CD4-positive, alpha-beta T cell treated with Interferon gamma for 1 hour (primary cell): ENCODE results near the gene FOS.
"Not testable (repeated sequence)": the region's sequence is repeated elsewhere in the genome, so short reads cannot be mapped to it uniquely, and the experiment has no call there.

Source experiments
- DNase-seq: peaks from one replicate; pipeline ENCODE4 v3.0.0-alpha.2; 2020

The FOS gene

DNA sequence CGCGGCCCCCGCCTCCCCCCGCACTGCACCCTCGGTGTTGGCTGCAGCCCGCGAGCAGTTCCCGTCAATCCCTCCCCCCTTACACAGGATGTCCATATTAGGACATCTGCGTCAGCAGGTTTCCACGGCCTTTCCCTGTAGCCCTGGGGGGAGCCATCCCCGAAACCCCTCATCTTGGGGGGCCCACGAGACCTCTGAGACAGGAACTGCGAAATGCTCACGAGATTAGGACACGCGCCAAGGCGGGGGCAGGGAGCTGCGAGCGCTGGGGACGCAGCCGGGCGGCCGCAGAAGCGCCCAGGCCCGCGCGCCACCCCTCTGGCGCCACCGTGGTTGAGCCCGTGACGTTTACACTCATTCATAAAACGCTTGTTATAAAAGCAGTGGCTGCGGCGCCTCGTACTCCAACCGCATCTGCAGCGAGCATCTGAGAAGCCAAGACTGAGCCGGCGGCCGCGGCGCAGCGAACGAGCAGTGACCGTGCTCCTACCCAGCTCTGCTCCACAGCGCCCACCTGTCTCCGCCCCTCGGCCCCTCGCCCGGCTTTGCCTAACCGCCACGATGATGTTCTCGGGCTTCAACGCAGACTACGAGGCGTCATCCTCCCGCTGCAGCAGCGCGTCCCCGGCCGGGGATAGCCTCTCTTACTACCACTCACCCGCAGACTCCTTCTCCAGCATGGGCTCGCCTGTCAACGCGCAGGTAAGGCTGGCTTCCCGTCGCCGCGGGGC is at the start of gene FOS:
Gene FOS, plus strand, starts transcription at position 407 of the 731 bp plus-strand sequence. Its CDS starts 155 bp downstream, at position 562.
- peak; percentile 96 for DNase-seq

DNA sequence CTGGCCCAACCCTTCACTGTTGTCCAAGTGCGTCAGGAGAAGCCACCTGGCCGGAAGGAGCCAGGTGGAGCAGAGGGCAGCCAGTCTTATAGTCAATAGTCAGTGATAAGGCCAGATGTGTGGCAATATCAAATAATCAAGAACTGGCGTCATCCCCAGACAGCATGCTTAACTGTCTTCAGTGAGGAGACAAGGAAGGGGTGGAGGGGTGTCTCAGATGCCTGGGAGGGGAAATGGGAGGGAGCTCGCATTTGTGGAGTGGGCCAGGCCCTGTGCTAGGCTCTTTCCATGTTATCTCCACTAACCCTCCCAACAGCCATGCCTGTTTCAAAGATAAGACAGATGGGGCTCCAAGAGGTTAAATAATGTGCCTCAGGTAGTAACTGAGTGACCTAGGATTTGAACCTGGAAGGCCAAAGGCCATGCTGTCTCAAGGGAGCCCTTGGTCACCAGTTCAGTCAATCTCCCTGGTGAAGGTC is 48.9 kb upstream of the FOS start:
- no peak for DNase-seq

DNA sequence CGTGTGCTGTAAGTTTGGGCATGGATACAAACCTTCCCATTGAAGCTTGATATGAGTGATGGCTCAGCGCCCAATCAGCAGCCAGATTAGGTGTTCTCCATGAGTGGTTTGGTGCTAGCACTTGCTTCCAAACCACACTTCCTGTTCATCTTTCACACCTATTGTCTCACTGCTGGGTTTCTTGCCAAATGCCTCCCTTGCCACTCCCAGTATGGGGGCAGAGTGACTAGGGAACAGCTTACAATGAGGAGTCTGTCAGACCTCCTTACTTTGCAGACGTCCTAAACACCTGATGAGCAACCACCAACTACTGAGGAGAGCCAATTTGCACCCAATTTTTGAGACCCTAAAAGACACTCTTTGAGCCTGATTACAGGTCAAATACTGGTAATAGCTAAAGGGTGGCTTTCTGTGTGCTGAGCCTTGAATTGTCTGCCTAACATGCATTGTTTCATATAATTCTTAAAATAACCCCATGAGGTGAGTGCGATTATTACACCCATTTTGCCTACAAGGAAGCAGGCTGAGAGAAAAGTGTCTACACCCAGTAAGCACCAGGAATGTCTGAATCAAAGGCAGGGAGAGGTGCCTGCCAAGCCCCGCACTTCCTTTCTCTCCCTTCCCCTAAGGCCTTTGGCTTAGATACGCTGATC is 48.4 kb upstream of the FOS start:
- DNase-seq, result peak; percentile 44

DNA sequence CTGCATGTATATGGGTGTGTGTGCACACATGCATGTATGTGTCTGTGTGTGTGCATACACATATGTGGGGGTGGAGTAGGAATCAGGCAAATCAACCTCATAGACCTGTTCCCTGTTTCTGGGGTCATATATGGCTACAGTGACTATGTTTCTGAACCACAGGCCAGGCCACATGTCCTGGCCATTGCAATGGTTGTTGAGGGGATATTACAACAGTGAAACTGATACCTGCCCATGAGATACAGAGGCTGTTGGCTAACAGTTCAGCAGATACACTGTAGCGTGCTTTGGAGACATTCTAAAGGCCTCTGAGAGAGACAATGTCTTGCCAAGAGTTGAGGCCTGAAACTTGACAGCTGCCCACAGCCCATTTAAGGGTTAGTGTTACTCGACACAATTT is 47.3 kb upstream of the FOS start:
- no peak for DNase-seq

DNA sequence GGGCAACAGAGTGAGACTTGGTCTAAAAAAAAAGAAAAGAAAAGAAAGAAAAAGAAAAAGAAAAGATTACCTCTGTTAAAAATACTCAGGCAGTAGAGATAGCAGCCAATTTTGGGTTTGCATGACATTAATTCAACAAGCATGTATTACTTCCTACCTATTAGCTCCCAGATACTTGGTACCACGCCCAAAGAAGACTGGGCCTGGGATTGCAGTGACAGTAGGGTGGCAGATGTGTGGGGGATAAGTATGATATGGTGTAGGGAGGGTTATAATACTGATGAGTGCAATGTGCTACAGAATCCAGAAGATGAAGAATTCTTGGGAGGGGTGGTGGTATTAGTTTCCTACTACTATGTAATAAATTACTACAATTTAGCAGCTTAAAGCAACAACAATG is 46.4 kb upstream of the FOS start:
- no peak for DNase-seq

DNA sequence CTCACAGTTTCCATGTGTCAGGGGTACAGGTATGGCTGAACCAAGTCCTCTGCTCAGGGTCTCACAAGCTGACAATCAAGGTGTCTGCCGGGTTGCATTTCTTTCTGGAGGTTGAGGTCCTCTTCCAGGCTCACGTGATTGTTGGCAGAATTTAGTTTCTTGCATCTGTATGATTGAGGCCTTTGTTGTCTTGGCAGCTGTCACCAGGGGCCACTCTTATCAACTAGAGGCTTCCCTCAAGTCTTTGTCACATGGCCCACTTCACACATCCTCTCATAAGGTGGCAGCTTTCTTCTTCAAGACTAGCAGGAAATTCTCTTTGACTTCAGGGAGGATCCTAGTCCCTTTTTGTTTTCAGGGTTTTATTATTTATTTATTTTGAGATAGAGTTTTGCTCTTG is 46.0 kb upstream of the FOS start:
- DNase-seq, result peak; percentile 62

DNA sequence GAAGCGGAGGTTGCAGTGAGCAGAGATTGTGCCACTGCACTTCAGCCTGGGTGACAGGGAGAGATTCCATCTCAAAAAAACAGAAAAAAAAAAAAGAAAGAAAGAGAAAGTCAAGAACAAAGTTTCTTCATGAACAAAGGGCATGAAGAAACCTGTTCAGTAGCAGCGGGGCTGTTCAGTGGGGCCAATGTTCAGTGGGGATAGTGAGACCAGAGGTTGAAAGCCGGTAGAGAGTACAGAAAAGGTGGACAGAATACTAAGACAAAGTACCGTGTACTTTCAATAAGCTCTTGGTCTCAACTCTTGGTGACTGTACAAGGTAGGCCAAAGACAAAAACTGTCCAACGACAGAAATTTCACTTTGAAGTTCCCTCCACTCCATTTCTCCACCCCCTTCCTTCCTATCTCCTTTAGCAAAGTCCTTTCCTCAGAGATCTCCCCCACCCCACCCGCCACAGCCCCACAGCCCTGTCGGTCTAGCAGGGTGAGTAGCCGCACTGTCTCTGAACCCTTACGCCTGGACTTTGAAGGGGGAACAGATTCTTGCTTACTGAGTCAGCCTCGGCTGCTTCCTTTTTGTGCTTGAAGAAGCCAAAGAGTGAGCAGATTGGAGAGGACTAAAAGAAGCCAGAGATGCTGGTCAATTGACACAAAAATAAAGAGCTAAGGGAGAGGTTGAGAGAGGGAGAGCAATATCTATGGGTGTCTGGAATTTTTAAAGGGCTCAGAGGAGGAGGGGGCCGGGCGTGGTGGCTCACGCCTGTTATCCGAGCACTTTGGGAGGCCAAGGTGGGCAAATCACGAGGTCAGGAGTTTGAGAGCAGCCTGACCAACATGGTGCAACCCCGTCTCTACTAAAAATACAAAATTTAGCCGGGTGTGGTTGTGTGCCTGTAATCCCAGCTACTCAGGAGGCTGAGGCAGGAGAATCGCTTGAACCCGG is 44.2 kb upstream of the FOS start:
- DNase-seq, result peak; percentile 60

DNA sequence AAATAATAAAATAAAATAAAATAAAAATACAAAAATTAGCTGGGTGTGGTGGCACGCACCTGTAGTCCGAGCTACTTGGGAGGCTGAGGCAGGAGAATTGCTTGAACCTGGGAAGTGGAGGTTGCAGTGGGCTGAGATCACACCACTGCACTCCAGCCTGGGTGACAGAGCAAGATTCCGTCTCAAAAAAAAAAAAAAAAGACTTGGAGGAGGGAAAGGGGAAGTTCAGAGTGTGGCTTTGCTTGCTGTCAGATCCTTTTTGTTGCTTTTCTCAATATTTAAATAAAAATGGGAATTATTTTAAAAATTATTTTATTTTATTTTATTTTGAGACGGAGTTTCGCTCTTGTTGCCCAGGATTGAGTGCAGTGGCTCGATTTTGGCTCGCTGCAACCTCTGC is 43.4 kb upstream of the FOS start:
- DNase-seq, result not testable (repeated sequence)

DNA sequence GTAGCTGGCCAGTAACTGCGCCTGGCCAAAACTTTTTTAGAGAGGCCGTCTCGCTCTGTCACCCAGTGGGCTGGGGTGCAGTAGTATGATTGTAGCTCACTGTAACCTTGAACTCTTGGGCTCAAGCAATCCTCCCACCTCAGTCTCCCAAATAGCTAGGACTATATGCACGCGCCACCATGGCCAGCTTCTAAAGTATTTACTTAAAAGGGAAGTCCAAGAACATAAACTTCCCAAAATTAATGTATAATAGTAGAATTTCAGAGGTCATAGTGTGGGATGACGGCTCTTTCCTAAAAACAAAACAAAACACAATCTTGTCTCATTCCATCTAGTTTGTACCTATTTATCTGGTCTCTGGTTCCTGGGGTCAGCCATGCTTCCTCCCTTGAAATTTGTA is 42.2 kb upstream of the FOS start:
- DNase-seq, result no peak

DNA sequence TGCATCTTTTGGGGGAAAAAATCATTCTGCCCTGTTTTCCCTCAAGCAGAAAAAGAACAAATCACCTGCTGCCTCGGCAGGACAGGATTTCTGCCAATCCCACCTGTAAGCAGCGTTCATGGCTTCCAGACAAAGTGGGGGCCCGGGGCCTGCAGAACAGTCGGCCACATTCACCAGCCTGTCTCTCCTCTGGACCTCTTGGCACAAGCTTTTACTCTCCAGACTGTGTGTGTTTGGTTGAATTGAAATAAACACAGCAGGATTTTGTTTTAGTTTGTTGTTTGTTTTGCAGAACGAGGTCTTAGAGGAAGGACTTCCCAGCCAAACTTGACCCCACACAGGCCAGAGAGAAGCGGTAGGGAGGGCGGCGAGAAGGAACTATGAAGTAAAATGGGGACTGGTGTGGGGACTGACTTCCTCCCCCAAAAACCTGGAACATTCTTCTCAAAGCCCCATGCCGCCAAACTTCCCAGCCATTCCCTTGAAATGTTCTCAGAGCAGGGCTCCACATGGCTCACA is 41.7 kb upstream of the FOS start:
- no peak for DNase-seq

DNA sequence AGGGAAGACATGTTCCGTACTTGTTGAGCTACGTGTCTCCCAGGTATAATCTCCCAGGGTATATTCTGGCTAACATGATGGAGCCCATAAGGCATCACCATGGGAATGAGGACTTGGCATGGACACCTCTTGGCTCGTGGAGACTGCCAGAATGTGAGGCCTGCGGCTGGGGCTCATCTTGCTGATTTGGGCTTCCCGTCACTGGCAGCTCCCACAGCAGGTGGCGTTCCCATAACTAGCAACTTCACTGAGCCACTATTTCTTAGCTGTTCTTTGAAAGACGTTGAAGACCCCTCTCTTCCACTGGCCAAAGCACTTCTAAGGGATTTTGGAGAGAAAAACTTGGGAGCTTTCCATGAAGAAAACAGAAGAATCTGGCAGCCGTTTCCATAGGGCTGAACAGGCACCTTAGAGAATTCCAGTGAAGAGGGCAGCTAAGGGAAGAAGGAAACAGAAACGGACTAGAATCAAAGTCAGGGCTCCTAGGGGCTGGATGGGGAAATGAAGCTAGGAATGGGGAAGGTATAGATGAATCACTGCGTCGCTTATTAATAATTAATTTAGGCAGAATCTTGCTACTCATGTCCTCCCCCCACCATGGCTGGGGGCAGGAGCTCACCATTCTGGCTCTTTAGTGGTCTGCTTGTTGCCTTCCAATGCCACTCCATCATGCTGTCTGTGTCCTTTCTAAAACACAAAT is 39.7 kb upstream of the FOS start:
- DNase-seq, result no peak

DNA sequence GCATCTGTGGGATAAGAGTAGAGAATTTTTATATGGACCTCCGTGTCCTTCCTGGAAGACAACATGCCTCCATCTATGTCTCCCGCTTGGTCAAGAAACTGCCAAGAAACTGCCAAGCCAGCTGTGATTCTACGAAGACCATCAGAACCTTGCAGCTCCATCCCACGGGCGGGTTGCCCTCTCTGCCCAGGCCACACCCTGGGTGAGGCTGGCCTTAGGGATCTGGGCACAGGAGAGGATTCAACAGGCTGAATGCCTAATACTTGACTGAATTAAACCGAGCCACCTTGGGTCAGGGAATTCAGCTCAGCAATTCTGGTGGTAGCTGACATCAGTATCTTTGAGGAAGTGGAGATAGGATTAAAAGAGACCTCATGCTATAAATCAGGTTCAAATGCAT is 37.8 kb upstream of the FOS start:
- no peak for DNase-seq

DNA sequence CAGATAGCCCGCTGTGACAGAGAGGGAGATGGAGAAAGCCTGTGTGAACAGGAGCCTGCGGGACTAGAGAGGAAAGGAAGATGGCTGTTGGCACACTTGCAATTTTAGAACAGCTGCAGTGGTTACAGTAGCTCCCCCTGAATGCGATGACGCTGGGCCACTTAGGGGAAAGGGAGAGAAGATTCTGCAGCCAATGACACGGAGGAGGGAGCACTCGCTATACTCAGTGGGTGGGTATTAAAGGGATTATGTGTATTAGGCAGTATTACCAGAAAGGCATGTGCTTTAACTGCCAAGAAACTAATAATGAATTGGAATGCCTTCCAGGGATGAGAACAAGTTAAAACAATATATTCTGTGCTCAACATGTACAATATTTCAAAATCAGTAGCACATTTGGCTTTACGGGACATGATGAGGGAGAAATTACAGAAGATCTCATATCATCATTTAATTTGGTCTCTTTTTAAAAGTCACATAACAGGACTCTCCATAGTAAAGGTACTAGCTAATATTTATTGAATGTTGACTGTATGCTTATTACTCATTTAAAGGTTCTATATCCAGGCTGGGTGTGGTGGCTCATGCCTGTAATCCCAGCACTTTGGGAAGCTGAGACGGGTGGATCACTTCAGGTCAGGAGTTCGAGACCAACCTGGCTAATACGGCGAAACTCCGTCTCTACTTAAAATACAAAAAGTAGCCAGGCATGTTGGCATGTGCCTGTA is 35.9 kb upstream of the FOS start:
- no peak for DNase-seq

DNA sequence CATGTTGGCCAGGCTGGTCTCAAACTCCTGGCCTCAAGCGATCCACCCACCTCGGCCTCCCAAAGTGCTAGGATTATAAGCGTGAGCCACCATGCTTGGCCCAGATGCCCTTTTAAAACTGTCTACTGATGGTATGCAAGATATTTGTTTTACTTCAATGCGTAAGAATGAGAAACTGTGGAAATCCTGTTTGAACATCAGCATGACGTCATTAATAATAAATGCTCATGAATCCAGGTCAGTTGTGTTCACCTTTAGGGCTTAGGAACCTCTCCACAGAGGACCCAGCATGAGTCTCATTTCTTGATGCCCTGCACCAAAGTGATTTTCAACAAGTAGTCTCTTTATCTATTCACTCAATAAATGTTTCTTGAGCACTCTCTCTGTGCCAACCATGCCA is 34.5 kb upstream of the FOS start:
- no peak for DNase-seq

DNA sequence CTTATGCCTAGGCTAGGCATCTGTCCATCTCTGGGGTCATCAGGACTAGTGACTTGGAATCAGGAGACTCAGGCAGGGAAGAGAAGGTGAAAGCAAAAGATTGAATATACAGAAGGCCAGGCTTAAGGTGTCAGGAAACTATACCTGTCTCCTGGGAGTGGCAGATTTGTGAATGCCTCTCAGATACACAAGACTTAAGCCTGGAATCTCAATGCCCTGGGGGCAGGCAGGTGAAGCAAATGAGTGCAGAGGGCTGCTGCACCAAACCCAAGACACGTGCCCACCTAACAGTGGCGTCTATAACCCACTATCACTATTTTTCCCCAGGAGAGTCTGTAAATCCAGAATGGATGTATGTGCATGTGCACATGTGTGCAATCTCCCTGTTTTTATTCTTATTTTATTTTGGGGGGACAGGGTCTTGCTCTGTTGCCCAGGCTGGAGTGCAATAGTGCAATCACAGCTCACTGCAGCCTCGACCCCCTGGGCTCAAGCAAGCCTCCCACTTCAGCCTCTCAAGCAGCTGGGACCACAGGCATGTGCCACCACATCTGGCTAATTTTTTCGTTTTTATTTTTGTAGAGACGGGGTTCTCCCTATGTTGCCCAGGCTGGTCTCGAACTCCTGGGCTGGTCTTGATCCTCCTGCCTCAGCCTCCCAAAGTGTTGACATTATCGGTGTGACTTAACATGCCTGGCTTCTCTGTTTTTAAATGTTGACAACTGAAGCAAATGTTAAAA is 31.9 kb upstream of the FOS start:
- DNase-seq, result no peak

DNA sequence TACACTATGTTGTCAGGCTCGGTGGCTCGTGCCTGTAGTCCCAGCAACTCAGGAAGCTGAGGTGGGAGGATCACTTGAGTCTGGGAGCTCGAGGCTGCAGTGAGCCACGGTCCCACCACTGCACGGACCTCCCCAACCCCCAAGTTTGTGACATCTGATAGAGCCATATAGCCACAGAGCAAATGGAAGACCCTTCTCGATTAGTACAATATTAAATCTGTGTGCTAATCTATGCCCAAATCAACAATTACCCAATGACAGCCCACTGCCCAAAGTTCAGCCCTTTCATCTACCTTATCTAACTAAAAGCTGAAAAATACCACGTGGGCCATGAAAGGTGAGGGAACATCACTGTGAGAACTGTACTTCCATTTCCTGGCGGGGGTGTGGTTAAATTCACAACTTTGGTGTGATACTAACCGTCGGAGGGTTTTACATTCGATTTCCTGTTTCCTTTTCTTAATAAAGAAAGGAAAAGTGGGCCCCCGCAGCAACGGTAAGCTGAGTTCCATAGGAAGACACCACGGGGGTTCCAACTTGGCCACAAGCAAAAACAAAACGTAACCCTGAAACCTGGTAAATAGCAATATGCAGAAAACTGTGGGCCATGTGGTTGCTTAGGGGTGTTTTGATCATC is 31.2 kb upstream of the FOS start:
- DNase-seq, result peak; percentile 67

DNA sequence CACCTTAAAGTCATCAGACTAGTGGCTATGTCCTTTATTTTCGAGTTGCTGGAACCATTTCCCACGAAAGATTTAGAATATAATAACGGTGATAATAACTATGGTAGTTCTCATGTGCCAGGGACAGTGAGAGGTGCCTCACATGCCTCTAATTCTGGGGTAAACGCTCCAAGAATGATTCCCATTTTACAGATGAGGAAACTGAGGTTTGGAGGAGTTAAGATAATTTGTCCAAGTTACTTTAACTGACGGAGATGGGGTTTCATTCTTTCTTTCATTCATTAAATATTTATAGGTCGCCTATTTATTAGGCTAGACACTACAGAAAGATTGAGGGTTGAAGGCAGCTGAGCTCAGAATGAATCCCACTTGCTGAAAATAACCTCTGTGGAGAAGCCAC is 30.7 kb upstream of the FOS start:
- no peak for DNase-seq

DNA sequence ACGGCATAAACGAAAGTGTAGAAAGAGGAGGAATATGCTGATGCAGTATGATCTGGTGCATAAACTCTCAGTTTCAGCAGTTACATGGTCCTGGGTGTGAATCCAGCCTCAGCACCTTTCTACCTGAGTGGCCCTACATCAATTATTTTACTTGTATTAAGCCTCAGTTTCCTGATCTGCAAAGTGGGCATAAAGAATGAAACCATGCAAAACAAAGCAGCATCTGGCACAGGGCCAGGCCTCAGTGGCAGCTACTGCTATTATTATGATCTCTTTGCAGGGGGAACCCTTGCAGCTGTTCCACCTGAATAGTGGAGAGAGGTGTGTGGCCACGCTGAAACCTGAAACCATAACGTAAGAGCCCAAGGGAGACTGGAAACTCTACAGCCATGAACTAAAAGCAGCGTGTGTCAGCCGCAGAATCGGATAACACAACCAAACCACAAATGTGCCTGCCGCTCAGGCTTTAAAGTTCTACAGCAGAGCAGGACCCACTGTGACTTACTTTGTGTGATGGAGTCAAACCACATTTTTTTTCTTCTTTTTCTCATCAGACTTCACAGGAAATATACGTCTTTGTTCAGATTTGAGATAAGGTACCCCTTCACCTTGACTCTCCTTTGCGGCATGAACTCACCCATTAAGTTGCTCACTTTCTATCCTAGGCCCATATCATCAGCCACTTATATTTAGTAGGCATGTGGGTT is 29.2 kb upstream of the FOS start:
- peak; percentile 88 for DNase-seq

DNA sequence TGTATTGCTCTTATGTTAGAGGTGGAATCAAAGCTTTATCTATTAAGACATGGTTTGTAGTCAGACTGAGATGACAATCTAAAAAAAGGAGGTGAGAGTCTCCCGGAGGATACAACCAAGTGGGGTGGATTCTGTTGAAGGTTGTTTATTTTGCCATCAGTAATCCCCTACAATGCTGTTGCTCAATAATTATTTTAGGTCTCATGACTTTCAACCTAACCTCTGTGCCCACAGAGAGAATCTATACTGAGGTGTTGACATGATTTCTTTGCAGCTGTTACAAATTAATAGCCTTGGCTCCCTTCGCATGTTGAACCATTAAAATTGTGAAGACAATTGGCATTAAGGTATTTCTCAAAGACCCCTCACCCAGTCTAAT is 28.7 kb upstream of the FOS start:
- DNase-seq, result no peak

DNA sequence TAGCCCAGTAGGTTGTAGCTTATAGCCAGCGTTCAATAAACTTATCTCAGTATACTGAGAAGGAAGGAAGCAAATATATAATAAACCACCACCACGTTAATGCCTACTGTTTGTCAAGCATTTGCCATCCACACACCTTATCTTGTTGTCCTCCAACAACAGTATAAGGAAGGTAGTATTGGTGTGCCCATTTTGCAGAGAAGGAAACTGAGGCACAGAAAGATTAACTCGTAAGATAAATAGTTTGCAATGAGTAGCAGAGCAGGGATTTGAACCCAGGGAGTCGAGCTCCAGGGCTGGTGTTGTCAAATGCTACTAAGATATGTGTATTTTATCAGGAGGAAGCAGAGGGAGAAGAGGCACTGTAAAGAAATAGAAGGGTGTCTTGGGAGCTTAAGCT is 27.8 kb upstream of the FOS start:
- DNase-seq, result no peak
